Stimulated activated CD4-positive, alpha-beta T cell treated with anti-CD3 and anti-CD28 coated beads, TNF-alpha, amount 100 ng/mL, for 48 hours (primary cell): ENCODE measurements around the gene COL4A1.

Experiments
- DNase-seq, 3 donors: peaks; one replicate each; pipeline ENCODE4 v3.0.0-alpha.2; 2020; ENCODE audit warnings: low read depth in 3 of 3

The COL4A1 gene

DNA sequence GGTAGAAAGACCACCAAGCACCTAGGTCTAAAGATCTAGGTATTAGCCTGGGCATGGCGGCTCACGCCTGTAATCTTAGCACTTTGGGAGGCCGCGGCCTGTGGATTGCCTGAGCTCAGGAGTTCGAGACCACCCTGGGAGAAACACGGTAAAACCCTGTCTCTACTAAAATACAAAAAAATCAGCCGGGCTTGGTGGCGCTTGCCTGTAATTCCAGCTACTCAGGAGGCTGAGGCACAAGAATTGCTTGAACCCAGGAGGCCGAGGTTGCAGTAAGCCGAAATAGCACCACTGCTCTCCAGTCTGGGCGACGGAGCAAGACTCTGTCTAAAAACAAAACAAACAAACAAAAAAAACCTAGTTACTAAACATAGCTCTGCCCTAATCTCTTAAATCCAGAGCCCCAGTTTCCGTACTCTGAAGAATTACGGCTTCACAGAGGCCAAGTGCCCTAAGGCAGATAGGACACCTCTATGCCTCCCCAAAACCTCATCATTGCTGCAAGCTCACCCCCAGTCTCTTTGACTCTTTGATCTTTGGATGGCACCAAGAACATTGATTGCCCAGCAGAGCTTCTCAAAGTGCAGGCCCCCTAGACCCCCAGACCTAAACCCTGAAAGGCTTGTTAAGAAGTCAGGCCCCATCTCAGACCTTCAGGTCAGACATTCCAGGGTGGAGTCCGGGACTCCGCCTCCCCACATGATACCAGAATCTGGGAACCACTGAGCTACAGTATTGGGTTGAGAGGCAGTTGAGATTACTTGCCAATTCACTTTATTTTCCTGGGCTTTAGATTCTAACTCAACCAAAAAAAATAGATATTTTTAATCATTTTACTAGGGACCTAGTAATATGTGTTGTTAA, 2.9 kb upstream of the COL4A1 start:
- DNase-seq, result no peak

DNA sequence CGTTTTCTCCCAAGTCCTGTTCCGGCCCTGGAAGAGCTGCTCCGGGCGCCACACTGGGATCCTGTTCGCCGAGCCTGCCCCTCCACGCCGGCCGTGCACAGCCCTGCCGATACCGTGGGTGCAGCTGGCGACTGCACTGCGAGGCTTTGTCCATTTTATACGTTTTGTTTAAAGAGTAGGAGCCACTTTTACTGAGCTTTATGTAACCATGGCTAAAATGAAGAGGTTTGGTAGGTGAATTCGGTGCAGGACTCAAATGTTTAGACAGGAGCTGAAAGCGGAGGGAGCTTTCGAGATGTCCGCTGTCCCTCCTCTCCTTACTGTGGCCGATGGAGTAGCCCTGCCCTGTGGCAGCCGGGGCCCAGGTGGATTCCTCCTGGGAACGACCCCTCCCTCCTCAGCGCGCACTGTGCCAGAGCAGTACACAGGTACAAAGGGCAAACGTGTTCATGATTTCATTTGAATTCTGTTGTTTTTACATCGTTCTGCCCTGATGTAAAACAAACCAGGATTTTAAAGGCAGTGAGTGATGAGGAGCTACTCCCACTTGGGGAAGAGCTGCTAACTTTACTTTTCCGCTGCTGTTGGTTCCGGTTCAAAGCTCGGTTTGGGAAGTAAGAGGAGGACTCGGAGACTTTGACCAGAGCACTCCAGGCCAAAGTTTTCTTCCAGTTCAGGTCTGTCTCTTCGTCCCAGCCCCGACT, 1.9 kb upstream of the COL4A1 start:
- DNase-seq, result no peak

DNA sequence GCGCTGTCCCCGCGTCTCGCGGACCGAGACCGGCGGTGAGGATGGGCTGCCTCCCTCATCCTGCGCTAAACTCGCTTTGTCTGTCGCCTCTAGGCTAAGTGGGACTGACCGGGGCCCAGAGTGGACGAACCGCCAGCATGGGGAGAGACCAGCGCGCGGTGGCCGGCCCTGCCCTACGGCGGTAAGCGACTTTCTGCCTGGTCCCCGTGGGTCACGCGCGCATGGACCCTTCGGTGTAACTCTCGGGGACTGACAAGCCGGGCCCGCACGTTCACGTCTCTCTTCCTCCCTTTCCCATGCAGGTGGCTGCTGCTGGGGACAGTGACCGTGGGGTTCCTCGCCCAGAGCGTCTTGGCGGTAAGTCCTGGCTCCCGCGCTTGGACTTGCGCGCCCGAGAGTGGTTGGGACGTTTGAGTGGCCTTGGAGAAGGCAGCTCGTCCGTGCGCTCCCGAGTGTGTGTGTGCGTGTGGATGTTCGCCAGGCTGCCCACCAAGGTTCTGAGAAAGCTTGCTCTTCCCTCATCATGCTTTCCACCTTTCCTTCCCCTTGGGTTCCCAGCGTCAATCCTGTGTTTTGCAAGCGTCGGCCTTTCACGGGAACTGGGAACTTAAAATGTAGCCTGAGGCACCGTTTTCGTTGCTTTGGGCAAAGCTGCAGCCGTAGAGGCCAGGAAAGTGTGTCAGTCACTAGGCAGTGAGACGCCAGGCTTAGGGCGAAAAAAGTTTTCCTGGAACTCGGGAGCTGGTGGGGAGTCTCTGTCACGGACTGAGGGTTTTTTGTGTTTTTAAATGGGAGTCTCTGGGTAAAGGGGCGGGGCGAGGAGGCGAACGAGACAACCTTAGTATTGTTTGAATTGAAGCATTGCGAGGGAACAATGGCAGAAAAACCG, 1.1 kb upstream of the COL4A1 start:
- DNase-seq, result no peak

DNA sequence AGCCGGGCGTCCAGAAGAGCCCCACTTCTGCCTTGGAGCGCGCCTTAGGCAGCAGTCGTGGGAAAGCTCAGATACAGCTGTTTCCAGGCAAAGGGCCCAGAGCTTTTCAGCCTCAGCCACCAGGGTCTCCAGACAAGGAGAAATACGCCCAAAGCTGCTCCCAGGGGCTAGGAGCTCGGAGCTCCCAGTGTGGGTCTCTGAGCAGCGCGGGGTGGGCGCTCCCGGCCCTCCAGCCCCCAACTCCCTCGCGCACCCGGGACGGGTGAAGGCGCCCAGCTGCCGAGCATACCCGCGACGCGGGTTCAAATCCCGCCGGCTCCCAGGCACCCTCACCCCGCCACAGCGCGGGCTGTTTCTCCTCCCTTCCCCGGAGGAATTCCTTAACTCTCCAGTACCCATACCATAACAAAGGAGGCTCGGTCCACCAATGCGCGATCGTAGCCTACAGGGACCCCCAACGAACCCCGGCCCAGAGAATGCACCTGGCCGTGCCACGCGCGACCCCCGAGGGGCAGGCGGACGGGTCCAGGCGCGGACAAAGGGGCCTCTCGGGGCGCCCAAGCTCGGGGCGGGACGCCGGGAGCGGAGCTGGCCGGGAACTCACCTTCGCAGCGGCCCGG, 507 bp downstream of the COL4A1 start:
- no peak for DNase-seq

- no peak for DNase-seq
These were observed 1.0 kb downstream of the COL4A1 start for GRCh38 chr13:110305949-110306339.

GRCh38 chr13:110305544-110305943, 1.4 kb downstream of the COL4A1 start:
- no peak for DNase-seq

- no peak for DNase-seq
These were observed 2.0 kb downstream of the COL4A1 start for GRCh38 chr13:110305001-110305400.

DNA sequence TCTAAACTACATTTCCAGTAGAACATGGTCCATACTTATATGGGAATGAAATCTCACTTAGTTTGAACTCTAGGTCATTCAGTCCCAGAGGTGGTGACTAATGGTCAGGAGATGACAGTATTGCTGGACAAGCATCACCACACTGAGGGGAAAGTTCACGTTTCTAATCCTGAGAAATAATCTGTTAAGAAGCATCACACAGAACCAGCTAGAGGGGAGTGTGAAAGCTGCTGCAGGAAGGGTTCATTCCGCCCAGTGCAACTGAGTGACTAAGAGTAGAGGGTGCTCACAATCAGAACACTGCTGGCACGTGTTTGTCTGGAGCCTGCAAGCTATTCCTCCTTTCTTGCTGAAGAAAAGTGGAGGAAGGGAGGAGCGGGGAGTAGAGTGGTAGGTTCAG, 2.7 kb downstream of the COL4A1 start:
- DNase-seq, result no peak

DNA sequence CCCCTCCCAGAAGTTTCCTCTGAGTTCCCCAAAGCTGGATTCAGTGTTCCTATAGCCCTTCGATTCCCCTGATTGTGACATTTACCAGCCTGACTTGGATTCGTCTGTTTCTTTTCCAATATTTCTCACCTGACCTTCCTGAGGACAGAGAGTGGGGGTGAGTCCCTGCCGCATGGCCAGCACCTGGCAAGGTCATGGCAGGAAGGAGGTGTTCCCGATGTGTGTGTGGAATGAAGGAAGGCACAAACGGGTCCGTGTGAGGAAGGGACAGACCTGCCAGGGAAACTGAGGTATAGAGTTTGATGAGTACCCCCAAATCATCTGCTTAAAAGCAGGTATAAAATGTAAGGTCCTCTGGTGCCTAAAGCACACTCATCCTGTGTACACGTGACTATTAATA, 3.3 kb downstream of the COL4A1 start:
- DNase-seq, result no peak

DNA sequence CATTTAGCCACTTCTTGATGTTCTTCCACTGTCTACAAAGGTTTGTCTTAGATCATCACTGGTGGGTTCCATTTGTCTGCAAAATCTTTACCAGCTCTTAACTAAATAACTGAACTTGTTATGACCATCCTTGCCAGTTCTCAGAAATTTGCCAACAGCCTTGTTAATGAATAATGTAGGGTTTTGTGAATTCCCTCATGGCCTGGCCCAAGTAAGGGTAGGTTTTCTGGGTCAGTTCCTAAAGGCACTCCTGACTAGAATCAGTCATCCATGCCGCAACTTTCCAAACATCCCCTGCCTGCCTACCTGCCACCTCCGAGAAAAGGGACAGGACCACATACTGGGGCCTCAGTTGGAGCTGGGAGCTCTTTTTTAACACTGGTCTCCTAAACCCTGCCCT, 4.0 kb downstream of the COL4A1 start:
- DNase-seq, result no peak

DNA sequence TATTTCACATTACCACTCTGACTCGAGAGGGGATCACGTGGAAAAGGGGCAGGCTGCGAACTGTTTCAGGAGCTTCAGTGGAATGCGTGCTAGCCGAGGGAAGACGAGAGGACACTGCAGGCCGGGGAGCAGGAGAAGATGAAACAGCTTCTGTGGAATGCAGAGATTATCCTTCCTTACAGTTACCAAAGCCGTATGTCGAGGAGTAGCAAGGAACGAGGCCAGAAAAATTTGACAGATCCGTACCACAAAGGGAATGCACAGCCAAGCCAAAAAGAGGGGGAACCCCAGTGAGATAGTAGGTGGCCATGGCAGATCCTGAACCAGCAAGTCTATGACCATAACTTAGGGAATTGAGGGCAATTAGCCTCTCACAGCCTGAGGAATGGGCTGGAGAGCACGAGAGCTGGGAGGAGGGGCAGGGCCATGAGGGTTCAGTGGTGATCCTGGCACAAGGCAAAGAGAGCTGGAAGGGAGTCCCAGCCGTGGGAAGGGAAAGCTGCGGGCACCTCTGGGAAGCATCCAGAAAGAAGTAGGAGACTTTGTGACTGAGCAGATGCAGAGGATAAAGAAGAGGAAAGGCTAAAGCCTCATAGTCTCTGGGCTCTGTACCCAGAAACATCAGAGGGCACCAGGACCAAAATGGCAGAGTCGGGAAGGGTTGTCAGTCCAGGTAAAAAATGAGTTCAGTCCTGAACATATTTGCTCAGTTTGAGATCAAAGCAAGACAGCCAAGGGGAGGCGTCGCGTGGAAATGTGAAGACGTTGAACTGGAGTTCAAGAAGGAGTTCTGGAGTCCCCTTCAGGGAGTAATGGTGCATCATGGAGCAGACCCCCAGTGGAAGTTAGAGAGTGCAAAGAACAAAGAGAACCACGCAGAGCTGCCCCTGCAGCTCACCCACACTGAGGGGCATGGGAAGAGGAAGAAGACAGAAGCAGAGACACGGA, 5.1 kb downstream of the COL4A1 start:
- DNase-seq, result no peak

GRCh38 chr13:110301083-110301482, 5.9 kb downstream of the COL4A1 start:
- DNase-seq, result no peak

GRCh38 chr13:110300090-110300815, 6.7 kb downstream of the COL4A1 start:
- DNase-seq, result no peak

DNA sequence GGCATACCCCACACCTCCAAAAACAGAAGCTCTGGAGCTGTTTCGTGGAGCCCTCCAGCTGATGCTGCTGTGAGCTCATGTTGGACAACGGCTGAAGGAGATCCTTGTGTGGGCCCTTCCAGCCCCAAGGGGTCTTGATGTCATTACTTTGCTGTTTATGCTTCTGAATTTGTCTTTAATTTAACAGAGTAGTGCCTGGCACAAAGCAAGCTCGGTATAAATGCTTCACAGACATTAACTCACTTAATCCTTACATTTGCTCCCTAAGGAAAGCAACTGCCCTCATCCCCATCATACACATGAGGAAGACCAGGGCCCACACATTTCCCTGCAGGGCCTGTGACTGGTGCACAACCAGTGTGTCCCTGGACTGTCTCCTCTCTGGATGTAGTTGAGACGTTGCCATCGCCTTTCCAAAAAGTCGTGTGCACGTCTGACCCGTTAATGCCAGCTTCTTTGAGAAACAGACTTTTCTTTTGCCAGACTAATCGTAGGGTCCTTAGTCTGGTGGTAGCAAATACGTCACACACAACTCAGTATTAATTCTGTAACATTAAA, 7.6 kb downstream of the COL4A1 start:
- no peak for DNase-seq

DNA sequence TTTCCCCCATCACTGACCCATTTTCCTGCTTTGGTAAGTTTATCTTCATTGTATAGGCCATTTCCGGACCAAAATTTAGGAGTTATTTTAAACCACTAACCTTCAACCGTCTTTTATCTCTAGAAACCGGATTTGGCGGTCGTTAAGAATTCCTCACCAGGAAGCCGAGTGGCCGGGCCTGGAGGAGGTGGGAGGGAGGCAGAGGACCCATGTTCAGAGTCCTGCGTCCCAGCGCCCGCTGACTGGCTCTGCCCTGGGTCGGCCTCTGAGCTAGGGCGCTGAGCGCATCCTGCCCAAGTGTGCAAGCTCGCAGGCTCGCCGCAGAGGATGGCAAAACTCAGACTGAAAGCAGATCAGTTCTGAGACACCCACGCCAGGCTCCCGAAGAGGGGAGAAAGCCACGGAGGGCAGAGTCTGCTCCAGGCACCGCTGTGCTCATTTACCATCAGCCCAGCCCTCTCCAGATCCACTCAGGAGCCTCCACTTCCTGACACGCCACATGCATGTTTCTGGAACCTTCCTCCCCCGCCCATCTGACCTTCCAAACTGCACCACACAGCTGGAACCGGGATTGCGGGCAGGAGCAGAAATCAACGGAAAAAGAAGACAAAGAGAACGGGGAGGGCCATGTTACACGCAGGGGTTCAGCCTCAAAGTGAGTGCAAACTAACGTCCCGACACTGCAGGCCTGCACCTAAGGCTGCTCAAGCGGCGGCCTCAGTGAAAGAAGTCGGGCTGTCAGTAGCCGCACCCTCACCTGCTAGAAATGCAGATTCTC, 8.3 kb downstream of the COL4A1 start:
- peak in 2 of 3 donors; percentile 17 to 38 for DNase-seq

DNA sequence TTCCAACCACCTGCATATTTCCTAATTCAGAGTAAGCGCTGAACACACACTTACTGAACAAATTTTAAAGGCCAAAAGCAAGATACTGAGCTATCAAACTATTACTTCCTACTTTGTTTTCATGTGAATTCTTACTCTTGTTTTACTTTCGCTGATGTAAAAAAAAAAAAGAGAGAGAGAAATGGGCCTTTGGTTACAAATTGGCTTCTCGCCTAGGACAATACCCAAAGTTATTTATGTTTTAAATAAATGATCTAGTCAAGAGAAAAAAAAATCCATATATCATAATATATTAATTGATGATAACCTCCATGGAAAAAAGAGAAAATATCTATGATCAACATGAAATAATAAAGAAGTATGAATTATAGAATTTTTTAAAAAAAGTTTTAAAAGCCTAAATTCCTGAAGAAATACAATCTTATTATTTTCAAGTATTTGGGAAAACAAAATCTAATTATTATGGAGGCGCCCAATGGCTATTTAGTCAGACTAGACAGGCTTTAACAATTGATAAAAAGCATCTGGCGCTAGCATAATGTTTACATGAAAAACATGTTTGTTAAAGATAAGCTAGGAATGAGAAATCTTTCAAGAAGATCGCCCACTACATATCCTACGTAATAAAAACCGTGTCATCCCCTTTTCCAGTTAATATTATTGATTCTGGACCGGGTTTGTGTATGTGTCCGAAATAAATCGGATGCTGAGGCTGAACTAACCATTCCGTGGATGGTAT, 9.0 kb downstream of the COL4A1 start:
- no peak for DNase-seq

DNA sequence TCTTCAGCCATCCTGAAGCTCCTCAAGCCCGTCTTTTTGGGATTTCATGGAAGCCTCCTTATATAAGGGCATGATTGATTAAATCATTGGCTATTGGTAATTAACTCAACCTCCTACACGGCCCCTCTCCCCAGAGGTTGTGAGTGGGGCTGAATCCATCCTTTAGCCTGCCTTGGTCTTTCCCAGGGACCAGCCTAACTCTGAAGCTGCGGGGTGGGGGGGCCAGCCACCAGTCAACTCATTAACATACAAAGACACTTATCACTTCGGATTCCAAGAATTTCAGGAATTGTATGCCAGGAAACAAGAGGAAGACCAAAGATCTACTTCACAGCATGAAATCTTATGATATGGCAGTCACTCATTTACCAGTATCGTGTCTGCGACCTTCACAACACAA, 9.9 kb downstream of the COL4A1 start:
- DNase-seq, result no peak

DNA sequence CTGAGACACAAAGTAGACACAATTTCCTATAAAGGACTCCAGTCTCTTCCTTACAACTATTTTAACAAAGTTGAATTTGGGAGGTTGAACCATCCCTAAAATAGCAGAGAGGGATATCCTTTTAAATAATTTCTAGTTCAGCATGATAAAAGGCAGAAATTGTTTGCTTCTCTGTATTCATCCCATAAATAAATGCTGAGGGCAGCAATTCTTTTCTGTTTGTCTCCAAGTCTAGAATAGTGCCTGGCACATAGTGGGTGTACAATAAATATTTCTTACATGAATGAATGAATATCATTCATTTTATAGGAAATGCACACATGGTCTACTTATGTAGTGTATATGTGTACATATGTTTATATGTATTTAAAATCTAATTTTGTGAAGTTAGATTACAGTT, 12.3 kb downstream of the COL4A1 start:
- no peak for DNase-seq
